Psoas muscle (tissue), 8 donors: ENCODE measurements around the gene SSH2. TPM values are rescaled to one million over a fixed set of nuclear protein-coding genes. Genes with fewer than 3 reads are reported as not detected.
A peak's percentile ranks its signal among the peaks of the same experiment; 100 is the strongest.
"Not testable (repeated sequence)": the region's sequence is repeated elsewhere in the genome, so short reads cannot be mapped to it uniquely, and the experiment has no call there.

Experiments used
- ATAC-seq, 4 donors: fragments of 200-7000 bp; cut with Tn5 transposase; one replicate each; pipeline ENCODE4 v1.9.1; 2020; ENCODE audit warnings: moderate library complexity in 3 of 4, mild to moderate bottlenecking in 2 of 4
- DNase-seq, 2 donors: peaks; one replicate each; pipeline ENCODE4 v3.0.0-alpha.2; 2020
- H3K27ac ChIP-seq: fragments of 200-600 bp; one replicate; pipeline ENCODE4 v1.8.0; 2022
- H3K27me3 ChIP-seq, 3 donors: fragments of 200-600 bp in 1 of 3; one replicate each; pipeline versions ENCODE4 v1.6.1 to v1.8.0; 2013 to 2022; ENCODE audit warnings: low read length in 2 of 3, mild to moderate bottlenecking in 2 of 3, moderate library complexity in 1 of 3; ENCODE audit not compliant: insufficient read depth in 3 of 3
- H3K36me3 ChIP-seq, 2 donors: fragments of 200-600 bp in 1 of 2; one replicate each; pipeline versions ENCODE4 v1.6.1 to v1.8.0; 2013 to 2022; ENCODE audit warnings: low read depth in 1 of 2, mild to moderate bottlenecking in 1 of 2, moderate library complexity in 1 of 2; ENCODE audit not compliant: insufficient read depth in 1 of 2
- H3K4me1 ChIP-seq: fragments of 200-600 bp; one replicate; pipeline ENCODE4 v1.8.0; 2022
- H3K4me3 ChIP-seq: fragments of 200-600 bp; one replicate; pipeline ENCODE4 v1.8.0; 2022; ENCODE audit warnings: mild to moderate bottlenecking
- H3K9me3 ChIP-seq: fragments of 200-600 bp; one replicate; pipeline ENCODE4 v1.8.0; 2022
- CTCF ChIP-seq: fragments of 200-600 bp; IDR thresholded peaks from one replicate; pipeline ENCODE4 v1.8.0; 2022; ENCODE audit warnings: antibody characterized with exemption
- WGBS, 3 donors: extraction: QIAGEN DNeasy Blood & Tissue Kit; methylation state at CpG; one replicate each; pipeline versions ENCODE4 v1.1.6 to v1.1.7; 2013; 5-methylcytosine and 5-hydroxymethylcytosine counted together
- intact Hi-C, 2 donors: fragments of 100-400 bp; cut with DNase I; formaldehyde crosslinking; loops; one replicate each; pipeline versions ENCODE4 v1.11.0 to v1.14.2; 2022
- polyA plus RNA-seq, 3 donors: library from polyadenylated mRNA; stranded (reverse); fragments of 200-250 nt; gene quantifications; one replicate each; pipeline ENCODE4 v1.2.3, GENCODE V29; 2013
- total RNA-seq, 4 donors: library from RNA; stranded (reverse); fragmentation: NEBNext Ultra II Directional in 2 of 4; extraction: Animal tissue kit (Norgen Biotek cat#: 25700) in 2 of 4; gene quantifications; one replicate each; pipeline versions ENCODE4 v1.2.1 to v1.2.4, GENCODE V29; 2021 to 2023
- donor health status: healthy with polysubstance abuse.
- donor health status: DM: no; HTN: no; CAD: no; lungs with moderate emphysema.
- donor health status: Bipolar disorder and iron deficiency.
- donor health status: healthy.
- donor health status: DM: yes; HTN: yes; CAD: no.
- donor health status: DM: no; HTN: no; CAD: no.
- donor health status: DM: no; HTN: no; CAD: no.
- donor health status: DM: yes; HTN: yes; CAD: no.

SSH2 gene
- total and polyA plus RNA-seq, 7 donors, result 28.0 to 168 (median 107) TPM

- no peaks in the 10 kb centered on the region for H3K9me3 ChIP-seq
- ATAC-seq (no peak), DNase-seq (no peak)
- H3K27ac ChIP-seq, result peak overlapping the region; percentile 52
- no peak overlapping the region for H3K4me3 ChIP-seq
- 65 to 82% (median 67%) methylated on average over 1 of the region's 1 CpG for WGBS, 3 donors
- peaks cover 2 to 93% of the 10 kb centered on the region in 2 donors for H3K36me3 ChIP-seq
- no peaks in the 10 kb centered on the region for H3K27me3 ChIP-seq
- H3K4me1 ChIP-seq, result peaks cover 3% of the 10 kb centered on the region
- intact Hi-C loops, result no loop called here
- TF ChIP-seq CTCF, result no peak
Observed at GRCh38 chr17:29653995-29654714, 275.9 kb downstream of the SSH2 start.

GRCh38 chr17:29652976-29653375 lies 277.1 kb downstream of the SSH2 start:
- intact Hi-C loops, result no loop called here
- Histone ChIP-seq H3K27ac (no peak overlapping the region), H3K36me3 (peaks cover 2 to 95% of the 10 kb centered on the region in 2 donors)

GRCh38 chr17:29651913-29652312 lies 278.1 kb downstream of the SSH2 start:
- ATAC-seq (peak in 2 of 4 donors; percentile 9 to 15), DNase-seq (peak in 1 of 2 donors; percentile 54)
- 66 to 92% (median 79%) methylated on average over 7 of the region's 7 CpGs for WGBS, 3 donors
- peaks cover 2 to 96% of the 10 kb centered on the region in 2 donors for H3K36me3 ChIP-seq
- H3K27ac ChIP-seq, result peak overlapping the region; percentile 47
- H3K4me1 ChIP-seq, intact Hi-C loops, H3K4me3 ChIP-seq, H3K9me3 ChIP-seq, H3K27me3 ChIP-seq: not testable (repeated sequence)

More at GRCh38 chr17:29652976-29653375, 277.1 kb downstream of the SSH2 start:
- no peak for TF ChIP-seq CTCF
- Histone ChIP-seq H3K27me3 (no peaks in the 10 kb centered on the region), H3K9me3 (no peaks in the 10 kb centered on the region), H3K4me3 (no peak overlapping the region), H3K4me1 (peaks cover 3% of the 10 kb centered on the region)
- DNase-seq (no peak), ATAC-seq (no peak)

GRCh38 chr17:29650396-29650795 lies 279.6 kb downstream of the SSH2 start:
- no peak for DNase-seq
- Histone ChIP-seq H3K36me3 (peaks cover 0 to 92% of the 10 kb centered on the region in 2 donors), H3K4me1 (peaks cover 18% of the 10 kb centered on the region), H3K4me3 (no peak overlapping the region), H3K9me3 (no peaks in the 10 kb centered on the region), H3K27ac (peak overlapping the region; percentile 47), H3K27me3 (no peaks in the 10 kb centered on the region)
- TF ChIP-seq CTCF, result no peak
- ATAC-seq, result no peak
- 80 to 95% (median 86%) methylated on average over 4 of the region's 4 CpGs for WGBS, 3 donors
- intact Hi-C loops, result no loop called here

- TF ChIP-seq CTCF, result no peak
- intact Hi-C loops, result loop anchor here in 1 of 2 donors (10.0 kb wide), 1 partner anchor 55 kb away; no protein-coding TSS in a partner anchor
- Histone ChIP-seq H3K27me3 (no peaks in the 10 kb centered on the region), H3K4me3 (no peak overlapping the region), H3K36me3 (peaks cover 0 to 81% of the 10 kb centered on the region in 2 donors), H3K27ac (peak overlapping the region; percentile 47), H3K4me1 (peaks cover 26% of the 10 kb centered on the region), H3K9me3 (no peaks in the 10 kb centered on the region)
- DNase-seq, result no peak
- no peak for ATAC-seq
- 93 to 98% (median 97%) methylated on average over 5 of the region's 5 CpGs for WGBS, 3 donors
Observed at GRCh38 chr17:29649359-29649758, 280.7 kb downstream of the SSH2 start.
